SK-N-SH (cell line): ENCODE measurements around the gene ZNF564. TPM values are rescaled to one million over a fixed set of nuclear protein-coding genes. Genes with fewer than 3 reads are reported as not detected.
A peak's percentile ranks its signal among the peaks of the same experiment; 100 is the strongest.
"Not testable (repeated sequence)": the region's sequence is repeated elsewhere in the genome, so short reads cannot be mapped to it uniquely, and the experiment has no call there.

Experiments used
- CTCF ChIA-PET: fragments of 300-600, 350-600 bp; formaldehyde crosslinking; extraction: SDS; loops from one replicate; lab custom pipeline; 2021; lab: Yijun Ruan, JAX
- POLR2A ChIA-PET: fragments of 350-600 bp; sonication (Branson Sonifier 250); formaldehyde crosslinking; extraction: SDS; loops from one replicate; lab custom pipeline; 2020; ENCODE audit warnings: antibody characterized with exemption, inconsistent platforms; lab: Yijun Ruan, JAX
- DNase-seq: peaks from one replicate; pipeline ENCODE4 v3.0.0; 2012
- H2AFZ ChIP-seq: fragments of 200-600 bp; sonication (generic); 2 replicates; pipeline ENCODE4 v1.8.1; 2016; ENCODE audit warnings: antibody characterized with exemption, mild to moderate bottlenecking, low read depth
- H3F3A ChIP-seq: fragments of 200-600 bp; sonication (generic); replicated peaks from 2 replicates; pipeline ENCODE3; 2016; ENCODE audit warnings: antibody characterized with exemption, mild to moderate bottlenecking; ENCODE audit not compliant: insufficient read depth
- H3K27ac ChIP-seq, 2 experiments: fragments of 200-500 bp in 1 of 2; fragments of 200-600 bp in 1 of 2; sonication (Bioruptor generic) in 1 of 2; sonication (generic), shearing (Covaris generic) in 1 of 2; 2 replicates each; pipeline versions ENCODE4 v1.5.1 to v1.6.1; 2014 to 2016; ENCODE audit warnings: low read depth in 2 of 2, inconsistent platforms in 1 of 2, low read length in 1 of 2, mild to moderate bottlenecking in 1 of 2, mixed read lengths in 1 of 2
- H3K27me3 ChIP-seq: fragments of 200-600 bp; sonication (generic), shearing (Covaris generic); 2 replicates; pipeline ENCODE4 v1.6.1; 2016; ENCODE audit warnings: mixed run types; ENCODE audit not compliant: insufficient read depth
- H3K36me3 ChIP-seq, 2 experiments: fragments of 200-500 bp in 1 of 2; fragments of 200-600 bp in 1 of 2; sonication (Bioruptor generic) in 1 of 2; sonication (generic) in 1 of 2; replicated peaks in 1 of 2; 2 replicates each; pipeline versions ENCODE3 to v1.5.1; 2014 to 2016; ENCODE audit warnings: low read length in 1 of 2, mild to moderate bottlenecking in 1 of 2; ENCODE audit not compliant: insufficient read depth in 2 of 2, control insufficient read depth in 1 of 2
- H3K4me1 ChIP-seq, 2 experiments: fragments of 200-500 bp in 1 of 2; fragments of 200-600 bp in 1 of 2; sonication (Bioruptor generic) in 1 of 2; sonication (generic), shearing (Covaris generic) in 1 of 2; 2 replicates each; pipeline versions ENCODE4 v1.5.1 to v1.6.1; 2014 to 2016; ENCODE audit warnings: low read depth in 1 of 2, low read length in 1 of 2, mixed run types in 1 of 2; ENCODE audit not compliant: insufficient read depth in 2 of 2, control insufficient read depth in 1 of 2
- H3K4me2 ChIP-seq: fragments of 200-600 bp; sonication (generic), shearing (Covaris generic); 2 replicates; pipeline ENCODE4 v1.6.1; 2017; ENCODE audit warnings: mixed run types
- H3K4me3 ChIP-seq, 2 experiments: fragments of 200-500 bp in 1 of 2; fragments of 200-600 bp in 1 of 2; sonication (Bioruptor generic) in 1 of 2; sonication (generic), shearing (Covaris generic) in 1 of 2; 2 replicates each; pipeline versions ENCODE4 v1.5.1 to v1.8.1; 2014 to 2016; ENCODE audit warnings: low read depth in 2 of 2, inconsistent platforms in 1 of 2, low read length in 1 of 2, mild to moderate bottlenecking in 1 of 2, mixed read lengths in 1 of 2, moderate library complexity in 1 of 2
- H3K79me2 ChIP-seq: fragments of 200-600 bp; sonication (generic); 2 replicates; pipeline ENCODE4 v1.8.1; 2017; ENCODE audit warnings: mild to moderate bottlenecking; ENCODE audit not compliant: insufficient read depth
- H3K9ac ChIP-seq: fragments of 200-600 bp; sonication (generic); 2 replicates; pipeline ENCODE4 v1.6.1; 2017; ENCODE audit warnings: mixed run types
- H3K9me2 ChIP-seq: fragments of 200-600 bp; sonication (generic); 2 replicates; pipeline ENCODE4 v1.6.1; 2017; ENCODE audit warnings: mixed run types
- H3K9me3 ChIP-seq: fragments of 200-600 bp; sonication (generic); 2 replicates; pipeline ENCODE4 v1.6.1; 2017; ENCODE audit warnings: mixed run types, mild to moderate bottlenecking, moderate library complexity
- H4K20me1 ChIP-seq: fragments of 200-600 bp; sonication (generic); 2 replicates; pipeline ENCODE4 v1.6.1; 2017; ENCODE audit warnings: mild to moderate bottlenecking, mixed run types; ENCODE audit not compliant: insufficient read depth
- CHD2 ChIP-seq: fragments of 150-350 bp; IDR thresholded peaks from 2 replicates; pipeline ENCODE4 v1.6.1; 2018; ENCODE audit warnings: low read length; ENCODE audit not compliant: partially characterized antibody
- ELF1 ChIP-seq: IDR thresholded peaks from 2 replicates; pipeline ENCODE4 v1.4.0; 2012
- FOSL2 ChIP-seq: IDR thresholded peaks from 2 replicates; pipeline ENCODE4 v1.4.0; 2012; ENCODE audit warnings: low read depth, mild to moderate bottlenecking, moderate library complexity, borderline replicate concordance
- PBX3 ChIP-seq: IDR thresholded peaks from 2 replicates; pipeline ENCODE4; 2012
- RAD21 ChIP-seq: IDR thresholded peaks from 2 replicates; pipeline ENCODE4 v1.6.1; 2012; ENCODE audit warnings: mild to moderate bottlenecking, low read length
- WGBS: methylation state at CpG from one replicate; pipeline ENCODE4 v1.1.6; 2017; ENCODE audit warnings: low lambda C conversion rate; 5-methylcytosine and 5-hydroxymethylcytosine counted together
- polyA plus RNA-seq, 3 experiments: library from polyadenylated mRNA; depleted of rRNA; stranded (reverse); fragments of >200 nt; gene quantifications; 2 replicates each; pipeline ENCODE4 v1.2.3, GENCODE V29; 2012

The ZNF564 gene
- polyA plus RNA-seq, 1 of the 3 experiments (the other 2 are of a cell fraction) = 1.3 TPM

GRCh38 chr19:12495002-12495802, 56.1 kb downstream of the ZNF564 start (continued):
- TF ChIP-seq PBX3 (no peak), CHD2 (peak; percentile 92)

- ChIA-PET CTCF (interaction anchor here (0.6 to 2.1 kb wide), 8 partner anchors 10 to 570 kb away, joined by 3 to 10 read pairs (median 4); partner anchors contain the start of genes ZNF490, ZNF709 and ZNF791), POLR2A (interaction anchor here (1.2 to 1.5 kb wide), 3 partner anchors 10 to 571 kb away, joined by 4 to 16 read pairs (median 7); partner anchors contain the start of gene ZNF709)
- no peaks in the 10 kb centered on the region for H3K9me3 ChIP-seq
- peak overlapping the region; percentile 82; the same call in 1 of the 2 replicates for H3K4me2 ChIP-seq
- no peak for DNase-seq
- WGBS = 85% methylated on average over 3 of the region's 3 CpGs
- H3K4me3 ChIP-seq = peak overlapping the region; percentile 55 to 69; a peak in 3 of 4 replicates
- peaks cover 13% of the 10 kb centered on the region for H3F3A ChIP-seq
- no peaks in the 10 kb centered on the region for H4K20me1 ChIP-seq
- no peaks in the 10 kb centered on the region for H3K79me2 ChIP-seq
- TF ChIP-seq RAD21 (no peak), FOSL2 (no peak), ELF1 (no peak)
- no peaks in the 10 kb centered on the region for H3K9me2 ChIP-seq
- H3K27ac ChIP-seq = peak overlapping the region in 1 of 2 experiments; percentile 72; a peak in 3 of 4 replicates
- H3K9ac ChIP-seq = no peak overlapping the region
- H3K4me1 ChIP-seq = peaks cover 0 to 3% of the 10 kb centered on the region in 2 experiments; a peak in 1 of 4 replicates
- H3K36me3 ChIP-seq = no peaks in the 10 kb centered on the region
- no peak overlapping the region for H2AFZ ChIP-seq
- H3K27me3 ChIP-seq = no peaks in the 10 kb centered on the region
Measured at GRCh38 chr19:12494260-12494860, 56.9 kb downstream of the ZNF564 start.

GRCh38 chr19:12486265-12486783, 65.0 kb downstream of the ZNF564 start:
- H3K27me3 ChIP-seq, H3K27ac ChIP-seq, H3K36me3 ChIP-seq, H3K9me3 ChIP-seq, H4K20me1 ChIP-seq, H2AFZ ChIP-seq, H3K4me1 ChIP-seq, POLR2A ChIA-PET, H3K4me3 ChIP-seq, H3K9me2 ChIP-seq, DNase-seq, H3K4me2 ChIP-seq, H3F3A ChIP-seq, CTCF ChIA-PET, H3K9ac ChIP-seq: not testable (repeated sequence)
- H3K79me2 ChIP-seq = peaks cover 32% of the 10 kb centered on the region
- 50% methylated on average over 1 of the region's 1 CpG for WGBS
